Activated naive CD8-positive, alpha-beta T cell treated with anti-CD3 and anti-CD28 coated beads, Interleukin-2, amount 50 U/mL, for 16 hours (primary cell): ENCODE measurements around the gene PEX26.
"Not testable (repeated sequence)": the region's sequence is repeated elsewhere in the genome, so short reads cannot be mapped to it uniquely, and the experiment has no call there.

ENCODE experiments used
- DNase-seq: peaks from one replicate; pipeline ENCODE4 v3.0.0-alpha.2; 2020; ENCODE audit warnings: low read depth, low spot score

The PEX26 gene

DNA sequence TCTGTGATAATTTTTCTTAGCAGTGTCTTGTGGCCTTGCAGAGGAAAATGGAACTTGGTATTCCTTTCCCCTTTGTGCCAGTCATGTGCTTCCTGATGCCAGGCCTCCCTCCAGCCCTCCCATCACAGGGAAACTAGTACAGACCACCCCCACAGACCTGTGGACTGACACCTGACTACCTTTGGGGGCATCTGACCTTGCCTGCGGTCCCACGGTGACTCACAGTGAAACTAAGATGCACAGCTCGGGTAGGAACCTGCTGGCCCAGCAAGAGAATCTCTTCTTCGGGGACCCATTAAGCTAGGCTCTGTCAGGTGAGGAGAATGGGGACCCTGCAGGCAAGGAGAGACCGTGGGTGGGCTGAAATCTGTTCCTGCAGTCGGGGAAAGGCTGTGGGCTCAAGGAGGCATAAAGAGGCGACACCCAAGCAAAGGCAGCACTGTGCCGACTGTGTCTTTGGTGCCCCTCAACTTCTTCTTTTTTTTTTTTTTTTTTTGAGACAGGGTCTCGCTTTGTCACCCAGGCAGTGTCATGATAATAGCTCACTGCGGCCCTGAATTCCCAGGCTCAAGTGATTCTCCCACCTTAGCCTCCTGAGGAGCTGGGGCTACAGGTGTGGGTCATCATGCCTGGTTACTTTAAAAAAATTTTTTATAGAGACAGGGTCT lies 20.8 kb upstream of the PEX26 start:
- DNase-seq, result no peak

- no peak for DNase-seq
Observed at GRCh38 chr22:18057568-18058209, 20.1 kb upstream of the PEX26 start.

DNA sequence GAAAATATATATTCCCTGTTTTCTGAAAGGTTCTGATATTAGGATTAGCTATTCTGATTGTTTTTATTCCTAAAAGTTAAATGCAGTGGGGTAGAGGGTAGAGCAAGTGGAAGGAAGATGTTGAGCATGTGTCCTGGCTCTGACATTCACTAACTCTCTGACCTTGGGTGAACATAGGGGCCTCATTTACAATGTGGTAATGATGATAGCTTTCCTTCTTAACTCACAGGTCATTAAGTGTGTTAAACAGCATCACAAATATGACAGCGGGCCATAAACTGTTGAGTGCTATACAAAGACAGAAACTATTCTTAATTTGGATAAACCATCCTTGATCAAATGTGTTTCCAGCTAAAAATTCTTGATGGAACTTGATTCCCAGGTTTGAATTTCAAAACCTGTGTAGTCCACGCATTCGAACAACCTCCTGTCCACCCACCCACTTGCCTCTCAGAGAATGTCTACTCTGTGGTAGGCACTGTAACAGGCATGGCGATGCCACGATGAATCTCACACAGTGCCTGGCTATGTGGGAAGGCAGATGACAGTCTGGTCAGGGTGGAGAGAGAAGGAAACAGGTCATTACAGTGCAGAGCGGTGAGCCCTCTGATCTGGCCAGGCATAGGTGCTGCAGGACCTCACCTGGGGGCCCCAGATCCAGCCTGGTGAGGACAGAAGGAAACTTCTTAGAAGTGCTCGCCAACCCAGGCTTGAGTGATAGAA lies 19.3 kb upstream of the PEX26 start:
- DNase-seq, result no peak

DNA sequence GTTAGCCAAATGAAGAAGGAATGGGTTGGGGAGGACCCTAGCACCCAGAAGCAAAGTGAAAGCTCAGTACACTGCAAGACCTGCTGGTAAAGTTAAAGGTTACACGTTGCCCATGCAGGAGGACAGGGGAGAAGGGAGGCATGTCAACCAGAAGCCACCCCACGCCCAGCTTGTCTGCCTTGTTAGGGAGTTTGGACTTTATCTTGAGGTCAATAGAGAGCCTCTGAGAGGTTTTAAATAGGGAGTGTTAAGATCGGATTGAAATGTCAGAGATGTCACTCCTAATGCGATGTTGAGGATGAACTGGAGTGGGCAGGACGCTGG lies 18.7 kb upstream of the PEX26 start:
- DNase-seq, result no peak

GRCh38 chr22:18059473-18059872 lies 18.3 kb upstream of the PEX26 start:
- no peak for DNase-seq

DNA sequence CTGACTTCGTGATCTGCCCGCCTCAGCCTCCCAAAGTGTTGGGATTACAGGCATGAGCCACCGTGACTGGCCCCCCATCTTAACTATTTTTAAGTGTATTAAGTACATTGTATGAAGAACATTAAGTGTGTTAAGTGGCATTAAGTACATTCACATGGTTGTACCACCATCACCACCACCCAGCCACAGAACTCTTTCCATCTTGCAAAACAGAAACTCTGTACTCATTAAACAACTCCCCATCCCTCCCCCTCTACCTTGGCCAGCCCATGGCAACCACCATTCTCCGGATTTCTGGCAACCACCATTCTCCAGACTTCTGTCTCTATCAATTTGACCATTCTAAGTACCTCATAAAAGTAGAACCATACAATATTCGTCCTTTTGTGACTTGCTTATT lies 17.8 kb upstream of the PEX26 start:
- DNase-seq, result no peak

- no peak for DNase-seq
Observed at GRCh38 chr22:18060646-18061620, 16.9 kb upstream of the PEX26 start.

- DNase-seq, result no peak
Observed at GRCh38 chr22:18062421-18062820, 15.4 kb upstream of the PEX26 start.

GRCh38 chr22:18063306-18063705 lies 14.5 kb upstream of the PEX26 start:
- no peak for DNase-seq

DNA sequence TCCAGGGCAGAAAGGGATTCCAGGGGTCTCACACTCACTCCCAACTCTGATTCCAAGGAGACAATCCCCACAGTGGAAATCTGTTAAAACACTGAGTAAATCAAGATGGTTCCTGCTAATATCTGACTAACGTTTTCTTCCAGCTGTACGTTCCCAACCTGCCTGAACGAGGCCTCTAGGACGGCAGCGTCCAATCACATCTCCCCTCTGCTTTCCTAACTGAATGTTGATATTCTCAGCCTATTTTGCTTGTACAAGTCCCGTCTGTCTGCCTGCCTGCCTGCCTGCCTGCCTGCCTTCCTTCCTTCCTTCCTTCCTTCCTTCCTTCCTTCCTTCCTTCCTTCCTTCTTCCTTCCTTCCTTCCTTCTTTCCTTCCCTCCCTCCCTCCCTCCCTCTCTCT lies 14.1 kb upstream of the PEX26 start:
- not testable (repeated sequence) for DNase-seq

- no peak for DNase-seq
Observed at GRCh38 chr22:18064636-18065035, 13.2 kb upstream of the PEX26 start.

GRCh38 chr22:18065256-18065655 lies 12.5 kb upstream of the PEX26 start:
- no peak for DNase-seq

- DNase-seq, result no peak
Observed at GRCh38 chr22:18066181-18066859, 11.5 kb upstream of the PEX26 start.

DNA sequence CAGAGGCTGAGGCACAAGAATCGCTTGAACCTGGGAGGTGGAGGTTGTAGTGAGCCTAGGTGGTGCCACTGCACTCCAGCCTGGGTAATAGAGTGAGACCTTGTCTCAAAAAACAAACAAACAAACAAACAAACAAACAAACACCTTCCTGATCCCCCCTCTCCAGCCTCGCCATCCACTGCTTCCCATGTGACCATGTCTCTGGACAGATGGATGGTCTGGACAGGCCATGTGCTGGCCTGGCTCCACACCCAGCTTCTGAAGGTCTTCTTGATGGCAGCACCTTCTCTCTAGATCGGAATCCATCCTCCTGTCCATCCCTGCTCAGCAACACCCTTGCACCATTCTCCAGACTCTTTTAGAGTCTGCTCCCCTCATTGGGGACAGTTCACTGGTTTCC lies 10.7 kb upstream of the PEX26 start:
- no peak for DNase-seq

- DNase-seq, result no peak
Observed at GRCh38 chr22:18067548-18068341, 10.0 kb upstream of the PEX26 start.

- DNase-seq, result no peak
Observed at GRCh38 chr22:18068381-18068988, 9.3 kb upstream of the PEX26 start.

- DNase-seq, result no peak
Observed at GRCh38 chr22:18069041-18069440, 8.7 kb upstream of the PEX26 start.

GRCh38 chr22:18070041-18070440 lies 7.7 kb upstream of the PEX26 start:
- no peak for DNase-seq

DNA sequence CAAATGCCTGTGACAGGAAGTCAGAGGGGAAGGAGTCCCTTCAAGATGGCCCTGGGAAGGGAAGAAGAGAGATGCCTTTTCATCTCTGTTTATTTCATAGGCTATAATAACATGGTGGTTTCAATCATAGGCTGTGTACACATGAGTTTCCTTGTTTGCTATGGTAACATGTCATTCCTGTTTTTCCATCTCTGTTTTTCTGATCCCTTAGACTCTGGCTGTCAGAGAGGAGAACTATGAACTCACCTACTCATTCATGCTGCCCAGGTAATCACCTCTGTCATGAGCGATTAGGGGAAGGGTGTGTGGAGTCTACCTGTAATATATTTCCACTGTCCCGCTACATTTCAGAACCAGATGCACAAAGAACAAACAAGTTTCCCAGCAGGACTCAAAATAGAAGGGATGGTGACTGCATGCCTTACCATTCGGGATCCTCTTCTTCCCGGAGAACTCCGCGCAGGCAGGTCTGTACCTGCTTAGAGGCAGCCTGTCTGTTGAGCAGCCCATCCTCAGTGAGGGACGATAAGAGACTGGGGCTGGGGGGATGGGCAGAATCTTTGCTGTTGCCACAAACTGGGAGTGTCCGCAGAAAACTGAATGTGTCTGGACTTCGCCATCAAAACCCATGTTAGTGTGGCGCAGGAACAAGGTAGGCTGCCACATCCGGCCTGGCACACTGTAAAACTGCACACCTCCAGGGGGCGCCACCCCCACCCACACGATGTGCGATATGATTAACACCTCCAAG lies 7.1 kb upstream of the PEX26 start:
- DNase-seq, result no peak
